ENCODE measurements around the gene SCD5. TPM values are rescaled to one million over a fixed set of nuclear protein-coding genes. Genes with fewer than 3 reads are reported as not detected.

The SCD5 gene
- total and polyA plus RNA-seq, 2 of the 8 experiments (the other 6 are each of a cell fraction or from before 2014, with no cell fraction given) = 0.92 to 1.2 TPM

GRCh38 chr4:82698412-82698811, 100.2 kb downstream of the SCD5 start (continued):
- TF ChIP-seq CHD7 (IDR thresholded peaks at IDR 0.05; ENCODE audit: insufficient replicate concordance, low read length) = no peak
- TF ChIP-seq E2F6 (IDR thresholded peaks at IDR 0.05) = no peak
